ENCODE measurements around the gene SLAMF1. TPM values are rescaled to one million over a fixed set of nuclear protein-coding genes. Genes with fewer than 3 reads are reported as not detected.

The SLAMF1 gene
- polyA plus RNA-seq, 3 donors: 0.13 to 0.65 TPM; not detected in 1

GRCh38 chr1:160626509-160627342 lies 20.1 kb downstream of the SLAMF1 start:
- WGBS (ENCODE audit: insufficient coverage): 100% methylated on average over 1 of the region's 1 CpG
- Mint-ChIP-seq H3K27me3 (ENCODE audit: low read depth in 3 of 3) (peaks cover 0 to 3% (median 0%) of the 10 kb centered on the region in 3 donors), H3K36me3 (peaks cover 0 to under 1% of the 10 kb centered on the region in 2 donors), H3K4me3 (no peak overlapping the region), H3K27ac (peak overlapping the region in 4 of 7 donors; percentile 2 to 71 (median 12)), H3K9me3 (peaks cover 0 to 2% (median 0%) of the 10 kb centered on the region in 7 donors), H3K4me1 (peaks cover 55% of the 10 kb centered on the region)
- H3K4me1 ChIP-seq (ENCODE audit: control insufficient read depth in 1 of 2, insufficient read depth in 2 of 2, low read length in 2 of 2): peaks cover 39 to 47% of the 10 kb centered on the region in 2 donors
- H3K27me3 ChIP-seq (ENCODE audit: control insufficient read depth in 2 of 2, insufficient read depth in 2 of 2, low read length in 2 of 2): no peaks in the 10 kb centered on the region
- no peak overlapping the region for H3K9ac ChIP-seq (ENCODE audit: insufficient read depth, low read length, poor library complexity, severe bottlenecking)
- H3K4me3 ChIP-seq (replicated peaks in 1 of 3; ENCODE audit: low read depth in 2 of 3, low read length in 3 of 3): no peak overlapping the region
- DNase-seq: peak in 2 of 3 donors; percentile 19 to 29
- no peaks in the 10 kb centered on the region for H4K20me1 ChIP-seq (ENCODE audit: insufficient read depth, low read length)
- TF ChIP-seq CTCF (IDR thresholded peaks at IDR 0.05): no peak
- intact Hi-C loops (cut with micrococcal nuclease): no loop called here
- no peaks in the 10 kb centered on the region for H3K36me3 ChIP-seq (replicated peaks in 1 of 2; ENCODE audit: control insufficient read depth in 1 of 2, insufficient read depth in 2 of 2, low read length in 2 of 2)
- H3K27ac ChIP-seq (ENCODE audit: low read depth in 1 of 2, low read length in 2 of 2): no peak overlapping the region
- no peak overlapping the region for H2AFZ ChIP-seq (ENCODE audit: insufficient read depth, low read depth, low read length, poor library complexity, severe bottlenecking)
- H3K79me2 ChIP-seq (ENCODE audit: insufficient read depth, low read length): no peaks in the 10 kb centered on the region
- no peak overlapping the region for H3K4me2 ChIP-seq (replicated peaks; ENCODE audit: extremely low read depth, low read length, poor library complexity, severe bottlenecking)
- H3K9me3 ChIP-seq (replicated peaks in 1 of 2; ENCODE audit: control insufficient read depth in 1 of 2, insufficient read depth in 1 of 2, low read length in 2 of 2): no peaks in the 10 kb centered on the region

- intact Hi-C loops (cut with micrococcal nuclease): no loop called here
- H3K36me3 Mint-ChIP-seq: no peaks in the 10 kb centered on the region
Observed at GRCh38 chr1:160625725-160626498, 20.9 kb downstream of the SLAMF1 start.

More at GRCh38 chr1:160625725-160626498, 20.9 kb downstream of the SLAMF1 start:
- H3K79me2 ChIP-seq (ENCODE audit: insufficient read depth, low read length): no peaks in the 10 kb centered on the region
- peak; percentile 33 to 60 (median 50) for DNase-seq
- H3K4me1 ChIP-seq (ENCODE audit: control insufficient read depth in 1 of 2, insufficient read depth in 2 of 2, low read length in 2 of 2): peaks cover 41 to 50% of the 10 kb centered on the region in 2 donors
- Mint-ChIP-seq H3K4me1 (peaks cover 59% of the 10 kb centered on the region), H3K27me3 (ENCODE audit: low read depth in 3 of 3) (peaks cover 0 to 3% (median 0%) of the 10 kb centered on the region in 3 donors), H3K9me3 (peaks cover 0 to 2% (median 0%) of the 10 kb centered on the region in 7 donors), H3K4me3 (peak overlapping the region in 1 of 2 donors; percentile 46), H3K27ac (peak overlapping the region in 5 of 7 donors; percentile 4 to 82 (median 65))
- H3K9ac ChIP-seq (ENCODE audit: insufficient read depth, low read length, poor library complexity, severe bottlenecking): no peak overlapping the region
- H3K27me3 ChIP-seq (ENCODE audit: control insufficient read depth in 2 of 2, insufficient read depth in 2 of 2, low read length in 2 of 2): no peaks in the 10 kb centered on the region
- peak overlapping the region; percentile 40 for H3K4me2 ChIP-seq (replicated peaks; ENCODE audit: extremely low read depth, low read length, poor library complexity, severe bottlenecking)
- TF ChIP-seq CTCF (IDR thresholded peaks at IDR 0.05): no peak
- H3K4me3 ChIP-seq (replicated peaks in 1 of 3; ENCODE audit: low read depth in 2 of 3, low read length in 3 of 3): no peak overlapping the region
- H3K9me3 ChIP-seq (replicated peaks in 1 of 2; ENCODE audit: control insufficient read depth in 1 of 2, insufficient read depth in 1 of 2, low read length in 2 of 2): no peaks in the 10 kb centered on the region
- 60% methylated on average over 8 of the region's 10 CpGs for WGBS (ENCODE audit: insufficient coverage)
- no peaks in the 10 kb centered on the region for H4K20me1 ChIP-seq (ENCODE audit: insufficient read depth, low read length)
- no peaks in the 10 kb centered on the region for H3K36me3 ChIP-seq (replicated peaks in 1 of 2; ENCODE audit: control insufficient read depth in 1 of 2, insufficient read depth in 2 of 2, low read length in 2 of 2)
- no peak overlapping the region for H2AFZ ChIP-seq (ENCODE audit: insufficient read depth, low read depth, low read length, poor library complexity, severe bottlenecking)
- peak overlapping the region in 1 of 2 donors; percentile 43 for H3K27ac ChIP-seq (ENCODE audit: low read depth in 1 of 2, low read length in 2 of 2)

Data from CD14-positive monocyte (primary cell).